ENCODE results near the gene RIN3. TPM values are rescaled to one million over a fixed set of nuclear protein-coding genes. Genes with fewer than 3 reads are reported as not detected.

RIN3 gene
- total and polyA plus RNA-seq, 2 donors (not counting 3 experiments of a cell fraction or from before 2014, with no cell fraction given): 5.1 to 20.8 TPM

DNA sequence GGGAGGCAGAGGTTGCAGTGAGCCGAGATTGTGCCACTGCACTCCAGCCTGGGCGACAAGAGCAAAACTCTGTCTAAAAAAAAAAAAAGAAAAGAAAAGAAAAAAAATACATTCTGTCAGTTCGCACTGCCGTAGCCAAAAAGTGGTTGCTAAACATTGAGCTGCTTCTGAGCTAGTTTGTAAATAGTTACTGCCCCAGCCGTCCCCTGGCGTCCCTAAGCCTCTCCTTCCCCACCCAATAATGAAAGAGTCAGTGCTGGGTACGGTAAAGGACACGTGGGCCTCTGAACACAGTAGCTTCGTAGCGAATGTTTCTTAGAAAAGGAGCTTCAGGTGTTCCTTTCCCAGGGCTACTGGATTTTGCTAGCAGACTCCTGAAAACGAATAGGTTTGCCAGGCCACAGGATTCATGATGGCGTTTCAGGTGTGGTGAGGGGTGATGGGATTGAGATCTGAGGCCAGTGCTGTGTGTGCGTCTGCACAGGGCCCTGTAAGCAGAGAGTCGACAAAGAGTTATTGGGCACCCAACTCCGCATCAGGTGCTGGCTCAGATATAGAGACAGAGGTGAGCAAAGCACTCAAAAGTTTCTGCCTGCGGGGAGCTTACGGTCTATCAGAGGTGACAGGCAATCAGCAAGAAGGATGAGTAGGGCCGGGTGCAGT is 140.8 kb downstream of the RIN3 start:
- H3K9ac ChIP-seq (replicated peaks; ENCODE audit: extremely low read depth, insufficient read depth, low read length): no peak overlapping the region
- dilution Hi-C loops (cut with MboI; ENCODE audit: extremely low pct_ligation_motif_present, low sequenced_read_pairs): no loop called here
- POLR2A ChIA-PET: no interaction called here
- CTCF ChIA-PET: no interaction called here
- no peaks in the 10 kb centered on the region for H3K9me1 ChIP-seq (replicated peaks; ENCODE audit: control insufficient read depth, extremely low read depth, insufficient read depth, low read length)
- H4K20me1 ChIP-seq (replicated peaks; ENCODE audit: control insufficient read depth, extremely low read depth, insufficient read depth, low read length): no peaks in the 10 kb centered on the region
- no peaks in the 10 kb centered on the region for H3K79me2 ChIP-seq (ENCODE audit: control insufficient read depth, insufficient read depth, low read length)
- H3K4me3 ChIP-seq (replicated peaks in 1 of 3; ENCODE audit: insufficient read depth in 1 of 3, low read depth in 1 of 3, low read length in 3 of 3): no peak overlapping the region
- no peak overlapping the region for H3K4me2 ChIP-seq (ENCODE audit: insufficient read depth, low read length)
- no peaks in the 10 kb centered on the region for H3K4me1 ChIP-seq (ENCODE audit: control insufficient read depth, extremely low read depth, insufficient read depth, low read length)
- H3K9me3 ChIP-seq (replicated peaks; ENCODE audit: control insufficient read depth, insufficient read depth, low read length): no peaks in the 10 kb centered on the region
- H2AFZ ChIP-seq (ENCODE audit: low read depth, low read length): no peak overlapping the region
- TF ChIP-seq JUN (IDR thresholded peaks at IDR 0.05; ENCODE audit: borderline replicate concordance, insufficient read depth, insufficient read length, low read depth): no peak
- no peak for TF ChIP-seq FOS (IDR thresholded peaks at IDR 0.05; ENCODE audit: borderline replicate concordance, insufficient read depth, low read length)
- TF ChIP-seq POLR2AphosphoS5 (IDR thresholded peaks at IDR 0.05; ENCODE audit: insufficient read depth, low read depth, low read length): no peak
- TF ChIP-seq, protein P1, sequence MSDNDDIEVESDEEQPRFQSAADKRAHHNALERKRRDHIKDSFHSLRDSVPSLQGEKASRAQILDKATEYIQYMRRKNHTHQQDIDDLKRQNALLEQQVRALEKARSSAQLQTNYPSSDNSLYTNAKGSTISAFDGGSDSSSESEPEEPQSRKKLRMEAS (IDR thresholded peaks at IDR 0.05; ENCODE audit: insufficient read depth, insufficient read length): no peak
- no peak for TF ChIP-seq POLR2A (IDR thresholded peaks at IDR 0.05; ENCODE audit: low read depth, low read length)
- TF ChIP-seq, protein P2, sequence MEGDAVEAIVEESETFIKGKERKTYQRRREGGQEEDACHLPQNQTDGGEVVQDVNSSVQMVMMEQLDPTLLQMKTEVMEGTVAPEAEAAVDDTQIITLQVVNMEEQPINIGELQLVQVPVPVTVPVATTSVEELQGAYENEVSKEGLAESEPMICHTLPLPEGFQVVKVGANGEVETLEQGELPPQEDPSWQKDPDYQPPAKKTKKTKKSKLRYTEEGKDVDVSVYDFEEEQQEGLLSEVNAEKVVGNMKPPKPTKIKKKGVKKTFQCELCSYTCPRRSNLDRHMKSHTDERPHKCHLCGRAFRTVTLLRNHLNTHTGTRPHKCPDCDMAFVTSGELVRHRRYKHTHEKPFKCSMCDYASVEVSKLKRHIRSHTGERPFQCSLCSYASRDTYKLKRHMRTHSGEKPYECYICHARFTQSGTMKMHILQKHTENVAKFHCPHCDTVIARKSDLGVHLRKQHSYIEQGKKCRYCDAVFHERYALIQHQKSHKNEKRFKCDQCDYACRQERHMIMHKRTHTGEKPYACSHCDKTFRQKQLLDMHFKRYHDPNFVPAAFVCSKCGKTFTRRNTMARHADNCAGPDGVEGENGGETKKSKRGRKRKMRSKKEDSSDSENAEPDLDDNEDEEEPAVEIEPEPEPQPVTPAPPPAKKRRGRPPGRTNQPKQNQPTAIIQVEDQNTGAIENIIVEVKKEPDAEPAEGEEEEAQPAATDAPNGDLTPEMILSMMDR (IDR thresholded peaks at IDR 0.05; ENCODE audit: extremely low read depth in 1 of 2, insufficient read depth in 1 of 2, low read depth in 1 of 2, low read length in 2 of 2): no peak
- no peak for TF ChIP-seq GATA2 (IDR thresholded peaks at IDR 0.05; ENCODE audit: insufficient read depth, insufficient read length, low read depth, low read length)
- no peak for TF ChIP-seq EZH2 (IDR thresholded peaks at IDR 0.05; ENCODE audit: borderline replicate concordance, low read depth, low read length, severe bottlenecking)
- TF ChIP-seq MYC (IDR thresholded peaks at IDR 0.05; ENCODE audit: low read depth, low read length): no peak
- no peaks in the 10 kb centered on the region for H3K27me3 ChIP-seq (ENCODE audit: control insufficient read depth in 2 of 2, insufficient read depth in 2 of 2, low read length in 2 of 2)
- FAIRE-seq (no peak), DNase-seq (ENCODE audit: low read depth, low spot score) (no peak)
- BruUV-seq (replicated peaks): no TSS peak
- no peak overlapping the region for H3K27ac ChIP-seq (ENCODE audit: insufficient read depth, low read depth, low read length)
- intact Hi-C loops (cut with micrococcal nuclease): no loop called here
- no peaks in the 10 kb centered on the region for H3K36me3 ChIP-seq (ENCODE audit: control insufficient read depth in 2 of 2, extremely low read depth in 1 of 2, insufficient read depth in 2 of 2, low read length in 2 of 2)
